ENCODE measurements around the gene CABCOCO1. TPM values are rescaled to one million over a fixed set of nuclear protein-coding genes. Genes with fewer than 3 reads are reported as not detected.

CABCOCO1 gene
- total RNA-seq, 2 donors from 2014 or later = not detected

DNA sequence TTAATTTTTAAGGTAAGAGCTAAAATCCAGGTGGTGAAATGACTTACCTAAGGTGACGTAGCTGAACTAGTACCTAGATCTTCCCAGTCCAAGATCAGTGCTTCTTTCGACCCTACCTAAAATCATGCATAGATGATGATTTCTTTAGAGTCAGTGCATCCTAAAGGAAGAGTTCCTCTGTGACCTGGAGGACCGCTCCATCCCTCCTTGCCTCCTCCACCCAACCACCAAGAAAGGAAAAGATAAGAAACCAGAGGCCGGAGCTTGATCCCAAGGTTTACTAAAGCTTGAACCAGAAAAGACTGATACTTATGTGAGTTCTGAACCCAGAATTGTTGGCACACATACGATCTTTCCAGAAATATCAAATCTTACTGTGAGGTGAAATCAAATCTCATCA, 101.8 kb downstream of the CABCOCO1 start:
- 79 to 85% methylated on average over 5 of the region's 5 CpGs for WGBS, 2 donors
- TF ChIP-seq POLR2A (IDR thresholded peaks at IDR 0.05) = no peak
- TF ChIP-seq, protein P1, sequence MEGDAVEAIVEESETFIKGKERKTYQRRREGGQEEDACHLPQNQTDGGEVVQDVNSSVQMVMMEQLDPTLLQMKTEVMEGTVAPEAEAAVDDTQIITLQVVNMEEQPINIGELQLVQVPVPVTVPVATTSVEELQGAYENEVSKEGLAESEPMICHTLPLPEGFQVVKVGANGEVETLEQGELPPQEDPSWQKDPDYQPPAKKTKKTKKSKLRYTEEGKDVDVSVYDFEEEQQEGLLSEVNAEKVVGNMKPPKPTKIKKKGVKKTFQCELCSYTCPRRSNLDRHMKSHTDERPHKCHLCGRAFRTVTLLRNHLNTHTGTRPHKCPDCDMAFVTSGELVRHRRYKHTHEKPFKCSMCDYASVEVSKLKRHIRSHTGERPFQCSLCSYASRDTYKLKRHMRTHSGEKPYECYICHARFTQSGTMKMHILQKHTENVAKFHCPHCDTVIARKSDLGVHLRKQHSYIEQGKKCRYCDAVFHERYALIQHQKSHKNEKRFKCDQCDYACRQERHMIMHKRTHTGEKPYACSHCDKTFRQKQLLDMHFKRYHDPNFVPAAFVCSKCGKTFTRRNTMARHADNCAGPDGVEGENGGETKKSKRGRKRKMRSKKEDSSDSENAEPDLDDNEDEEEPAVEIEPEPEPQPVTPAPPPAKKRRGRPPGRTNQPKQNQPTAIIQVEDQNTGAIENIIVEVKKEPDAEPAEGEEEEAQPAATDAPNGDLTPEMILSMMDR (IDR thresholded peaks at IDR 0.05) = no peak
- Histone ChIP-seq H3K27me3 (no peaks in the 10 kb centered on the region), H3K36me3 (replicated peaks in 1 of 2; ENCODE audit: insufficient read depth in 1 of 2, low read depth in 2 of 2) (no peaks in the 10 kb centered on the region), H3K9me3 (no peaks in the 10 kb centered on the region), H3K4me1 (peaks cover 10% of the 10 kb centered on the region), H3K27ac (no peak overlapping the region), H3K4me3 (no peak overlapping the region)
- intact Hi-C loops (cut with DNase I) = loop anchor here (10.0 kb wide), 1 partner anchor 60 kb away; no protein-coding TSS in a partner anchor
- DNase-seq (no peak), ATAC-seq (no peak)

DNA sequence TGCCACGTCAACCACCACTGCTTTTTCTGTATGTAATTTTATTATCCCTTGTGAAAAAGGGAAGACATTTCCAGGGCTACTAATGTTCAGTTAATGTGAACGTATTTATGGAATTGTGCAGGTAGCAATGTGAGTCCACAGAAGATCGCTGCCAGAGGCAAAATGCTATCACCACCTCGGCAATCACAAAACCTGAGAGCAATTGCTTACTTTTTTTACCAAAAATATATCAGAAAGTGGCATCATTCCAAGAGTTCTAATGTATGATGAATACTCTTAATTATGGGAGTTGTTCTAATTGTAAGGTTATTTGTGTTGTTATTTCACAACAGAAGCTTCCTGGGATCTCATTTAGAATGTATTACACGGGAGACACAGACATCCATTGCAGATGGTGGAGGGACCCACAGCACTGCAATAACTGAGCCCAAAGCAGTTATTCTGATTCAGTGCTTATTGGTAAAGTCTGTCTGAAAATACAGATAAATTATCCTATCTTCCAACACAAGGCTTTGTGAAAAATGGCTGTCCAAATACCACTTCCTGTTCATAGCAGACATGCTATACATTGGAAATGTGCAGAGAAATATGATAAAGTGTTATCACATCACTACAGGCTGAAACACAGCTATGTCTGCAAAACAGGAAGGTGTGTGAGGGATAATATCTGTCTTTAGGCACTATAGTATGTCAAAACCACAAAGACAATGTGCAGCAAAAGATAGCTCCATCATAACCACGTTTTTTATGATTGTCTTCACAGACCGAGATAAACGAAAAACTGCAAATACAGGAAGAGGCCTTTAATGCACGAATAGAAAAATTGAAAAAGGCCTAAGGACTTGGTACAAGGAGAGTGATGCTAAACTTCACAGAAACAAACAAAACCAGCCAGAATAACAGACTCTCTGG, 102.7 kb downstream of the CABCOCO1 start:
- Histone ChIP-seq H3K4me3 (no peak overlapping the region), H3K27me3 (no peaks in the 10 kb centered on the region), H3K36me3 (replicated peaks in 1 of 2; ENCODE audit: insufficient read depth in 1 of 2, low read depth in 2 of 2) (no peaks in the 10 kb centered on the region), H3K27ac (no peak overlapping the region), H3K4me1 (peaks cover 10% of the 10 kb centered on the region), H3K9me3 (no peaks in the 10 kb centered on the region)
- WGBS, 2 donors = 52 to 61% methylated on average over 9 of the region's 9 CpGs
- DNase-seq = no peak
- intact Hi-C loops (cut with DNase I) = loop anchor here (10.0 kb wide), 1 partner anchor 59 kb away; no protein-coding TSS in a partner anchor
- ATAC-seq = no peak
- TF ChIP-seq, protein P1 (IDR thresholded peaks at IDR 0.05) = no peak
- no peak for TF ChIP-seq POLR2A (IDR thresholded peaks at IDR 0.05)

DNA sequence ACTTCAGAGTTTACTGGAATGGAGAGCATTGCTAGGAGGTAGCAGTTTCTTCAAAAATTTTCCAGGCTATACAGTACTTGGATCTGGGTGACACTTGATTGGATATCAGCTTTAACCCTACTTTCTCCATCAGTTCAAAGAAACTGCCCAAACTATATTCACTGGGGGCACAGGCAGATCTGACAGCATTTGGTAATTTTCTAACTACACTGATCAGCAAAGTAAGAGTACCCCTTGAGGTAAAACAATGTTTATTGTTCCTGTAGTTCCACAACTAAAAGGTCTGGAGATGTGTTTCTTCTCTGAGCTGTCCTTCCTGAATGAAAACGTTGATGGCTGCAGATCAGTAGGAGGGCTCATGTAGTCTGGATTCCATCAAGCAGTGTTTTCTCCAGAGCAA, 104.2 kb downstream of the CABCOCO1 start:
- Histone ChIP-seq H3K4me3 (no peak overlapping the region), H3K27ac (no peak overlapping the region), H3K4me1 (peaks cover 4% of the 10 kb centered on the region), H3K36me3 (replicated peaks in 1 of 2; ENCODE audit: insufficient read depth in 1 of 2, low read depth in 2 of 2) (no peaks in the 10 kb centered on the region), H3K27me3 (no peaks in the 10 kb centered on the region), H3K9me3 (no peaks in the 10 kb centered on the region)
- DNase-seq = no peak
- no peak for ATAC-seq
- TF ChIP-seq POLR2A (IDR thresholded peaks at IDR 0.05) = no peak
- TF ChIP-seq, protein P1 (IDR thresholded peaks at IDR 0.05) = no peak
- intact Hi-C loops (cut with DNase I) = loop anchor here (10.0 kb wide), 1 partner anchor 58 kb away; no protein-coding TSS in a partner anchor
- WGBS, 2 donors = 18 to 24% methylated on average over 1 of the region's 1 CpG

DNA sequence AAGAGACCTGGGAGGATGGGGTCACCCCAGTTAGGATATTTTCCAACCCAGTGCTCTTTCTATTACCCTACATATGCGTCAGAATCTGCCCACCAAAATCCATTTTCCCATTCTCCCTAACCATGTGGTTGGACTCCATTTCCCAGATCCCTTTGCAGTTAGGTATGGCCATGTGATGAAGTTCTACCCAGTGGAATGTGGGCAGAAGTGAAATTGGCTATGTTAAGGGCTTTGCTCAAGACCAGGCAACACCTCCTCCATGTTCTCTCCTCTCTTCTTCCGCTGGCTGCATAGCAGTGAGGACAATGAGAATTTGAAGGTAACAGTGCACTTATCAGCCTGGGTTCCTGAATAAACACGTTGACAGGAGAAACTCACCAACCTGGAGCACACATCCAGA, 111.3 kb downstream of the CABCOCO1 start:
- H3K4me1 ChIP-seq = no peaks in the 10 kb centered on the region
- no peaks in the 10 kb centered on the region for H3K9me3 ChIP-seq
- no peaks in the 10 kb centered on the region for H3K27me3 ChIP-seq
- H3K36me3 ChIP-seq (replicated peaks in 1 of 2; ENCODE audit: insufficient read depth in 1 of 2, low read depth in 2 of 2) = no peaks in the 10 kb centered on the region
- ATAC-seq = no peak
- intact Hi-C loops (cut with DNase I) = no loop called here
- no peak overlapping the region for H3K27ac ChIP-seq
- no peak overlapping the region for H3K4me3 ChIP-seq
- TF ChIP-seq POLR2A (IDR thresholded peaks at IDR 0.05) = no peak
- TF ChIP-seq, protein P1 (IDR thresholded peaks at IDR 0.05) = no peak
- DNase-seq = no peak
- 89% methylated on average over 3 of the region's 3 CpGs for WGBS, 2 donors

Measured in body of pancreas (tissue), 4 donors.